NCI-H446 treated with DMSO at 0.1 percent for 48 hours (cell line): ENCODE measurements around the gene GNA12.
"Not testable (repeated sequence)": the region's sequence is repeated elsewhere in the genome, so short reads cannot be mapped to it uniquely, and the experiment has no call there.

Experiments used
- DNase-seq: peaks from one replicate; lab custom pipeline; 2025; lab: John Stamatoyannopoulos, UW

The GNA12 gene

GRCh38 chr7:2751086-2751485, 93.0 kb downstream of the GNA12 start:
- DNase-seq, result no peak

DNA sequence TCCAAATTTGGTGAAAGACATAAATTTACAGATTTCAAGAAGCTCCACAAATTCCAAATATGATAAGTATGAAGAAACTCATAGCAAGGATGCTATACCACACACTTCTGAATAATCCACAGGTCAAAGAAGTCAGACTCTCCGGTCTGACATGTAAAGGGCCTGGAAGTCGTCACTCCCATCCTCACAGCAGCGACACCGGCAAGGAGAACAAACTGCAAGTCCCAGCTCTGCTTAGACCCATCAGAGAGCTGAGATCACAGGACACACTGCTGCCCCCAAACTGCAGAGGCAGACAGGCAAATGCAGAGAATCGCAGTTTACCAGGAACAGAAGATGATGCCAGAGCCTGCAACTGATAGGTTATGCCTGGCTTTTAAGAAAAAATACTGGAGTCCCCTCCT, 94.1 kb downstream of the GNA12 start:
- no peak for DNase-seq

DNA sequence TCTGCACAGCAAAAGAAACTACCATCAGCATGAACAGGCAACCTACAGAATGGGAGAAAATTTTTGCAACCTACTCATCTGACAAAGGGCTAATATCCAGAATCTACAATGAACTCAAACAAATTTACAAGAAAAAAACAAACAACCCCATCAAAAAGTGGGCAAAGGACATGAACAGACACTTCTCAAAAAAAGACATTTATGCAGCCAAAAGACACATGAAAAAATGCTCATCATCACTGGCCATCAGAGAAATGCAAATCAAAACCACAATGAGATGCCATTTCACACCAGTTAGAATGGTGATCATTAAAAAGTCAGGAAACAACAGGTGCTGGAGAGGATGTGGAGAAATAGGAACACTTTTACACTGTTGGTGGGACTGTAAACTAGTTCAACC, 95.4 kb downstream of the GNA12 start:
- not testable (repeated sequence) for DNase-seq

- DNase-seq, result not testable (repeated sequence)
Observed at GRCh38 chr7:2743523-2744185, 100.5 kb downstream of the GNA12 start.

DNA sequence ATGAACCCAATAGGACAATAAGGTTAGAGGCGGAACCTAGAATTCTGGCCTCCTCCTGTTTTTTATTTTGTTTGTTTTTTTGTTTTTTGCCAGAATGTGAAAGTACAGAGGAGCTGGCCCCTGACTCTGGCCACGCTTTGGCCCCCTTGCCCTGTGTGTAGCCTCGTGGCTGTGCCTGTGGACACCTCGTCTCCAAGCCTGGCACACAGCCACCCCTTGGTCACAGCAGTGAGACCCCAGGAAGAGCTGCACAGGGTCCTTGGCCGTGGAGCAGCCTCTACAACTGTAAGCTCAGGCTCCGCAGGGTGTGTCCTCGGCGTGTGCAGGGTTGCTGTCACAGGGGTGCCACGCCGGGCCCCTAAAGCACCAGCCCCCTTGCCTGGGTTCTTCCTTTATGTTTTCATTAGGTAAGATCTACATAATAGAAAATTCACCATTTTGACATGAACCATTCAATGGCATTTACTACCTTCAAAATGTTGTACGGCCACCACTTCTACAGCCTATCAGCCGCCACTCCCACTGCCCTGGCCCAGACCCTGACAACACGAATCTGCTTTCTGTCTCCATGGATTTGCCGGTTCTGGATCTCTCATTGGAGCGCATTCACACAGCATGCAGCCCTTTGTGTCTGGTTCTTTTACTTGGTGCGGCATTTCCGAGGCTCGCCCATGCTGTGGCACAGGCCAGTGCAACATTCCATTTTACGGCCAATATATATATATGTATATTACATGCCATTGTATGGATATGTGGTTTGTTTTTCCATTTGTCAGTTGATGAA, 105.2 kb downstream of the GNA12 start:
- no peak for DNase-seq

- DNase-seq, result no peak
Observed at GRCh38 chr7:2737771-2738540, 106.2 kb downstream of the GNA12 start.

GRCh38 chr7:2737005-2737743, 106.9 kb downstream of the GNA12 start:
- not testable (repeated sequence) for DNase-seq

DNA sequence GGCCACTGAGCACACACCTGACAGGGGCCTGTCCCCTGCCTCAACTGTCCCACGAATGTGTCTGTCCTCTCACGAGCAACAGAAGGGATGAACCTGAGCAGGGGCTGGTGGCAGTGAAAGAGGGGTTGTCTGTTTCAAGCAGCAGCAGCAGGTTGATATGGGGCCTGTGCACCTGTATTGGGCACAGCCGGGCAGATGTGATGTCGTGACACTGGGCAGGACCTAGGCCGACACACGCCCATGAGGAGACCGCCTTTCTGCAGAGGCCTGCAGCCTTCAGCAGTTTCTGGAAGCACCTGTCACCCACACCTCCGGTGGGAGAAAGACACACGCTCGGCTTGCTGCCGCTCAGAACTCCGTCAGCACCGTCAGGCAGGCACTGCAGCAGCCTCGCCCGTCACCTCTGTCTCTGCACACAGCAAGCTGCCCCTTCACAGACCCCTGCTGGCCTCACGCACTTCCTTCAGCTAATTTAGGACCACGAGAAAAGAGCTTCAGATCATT, 107.6 kb downstream of the GNA12 start:
- no peak for DNase-seq

DNA sequence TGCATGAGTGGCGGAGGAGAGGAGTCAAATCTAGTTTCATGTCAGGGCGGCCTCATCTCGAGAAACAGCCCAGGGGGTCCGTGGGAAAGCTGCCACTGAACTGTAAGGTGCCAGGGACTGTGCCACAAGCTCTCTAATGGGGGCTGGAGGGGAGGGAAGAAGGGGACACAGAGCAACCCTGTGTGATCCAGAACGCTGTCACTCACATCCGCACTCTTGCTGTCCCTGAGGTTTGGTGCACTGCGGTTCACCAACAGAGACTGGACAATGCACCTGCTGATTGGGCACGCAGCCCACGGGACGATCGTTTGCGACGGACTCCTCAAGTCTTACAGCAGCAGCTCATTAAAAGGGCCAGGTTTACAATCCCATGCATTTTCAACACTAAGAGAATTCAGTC, 108.4 kb downstream of the GNA12 start:
- no peak for DNase-seq

DNA sequence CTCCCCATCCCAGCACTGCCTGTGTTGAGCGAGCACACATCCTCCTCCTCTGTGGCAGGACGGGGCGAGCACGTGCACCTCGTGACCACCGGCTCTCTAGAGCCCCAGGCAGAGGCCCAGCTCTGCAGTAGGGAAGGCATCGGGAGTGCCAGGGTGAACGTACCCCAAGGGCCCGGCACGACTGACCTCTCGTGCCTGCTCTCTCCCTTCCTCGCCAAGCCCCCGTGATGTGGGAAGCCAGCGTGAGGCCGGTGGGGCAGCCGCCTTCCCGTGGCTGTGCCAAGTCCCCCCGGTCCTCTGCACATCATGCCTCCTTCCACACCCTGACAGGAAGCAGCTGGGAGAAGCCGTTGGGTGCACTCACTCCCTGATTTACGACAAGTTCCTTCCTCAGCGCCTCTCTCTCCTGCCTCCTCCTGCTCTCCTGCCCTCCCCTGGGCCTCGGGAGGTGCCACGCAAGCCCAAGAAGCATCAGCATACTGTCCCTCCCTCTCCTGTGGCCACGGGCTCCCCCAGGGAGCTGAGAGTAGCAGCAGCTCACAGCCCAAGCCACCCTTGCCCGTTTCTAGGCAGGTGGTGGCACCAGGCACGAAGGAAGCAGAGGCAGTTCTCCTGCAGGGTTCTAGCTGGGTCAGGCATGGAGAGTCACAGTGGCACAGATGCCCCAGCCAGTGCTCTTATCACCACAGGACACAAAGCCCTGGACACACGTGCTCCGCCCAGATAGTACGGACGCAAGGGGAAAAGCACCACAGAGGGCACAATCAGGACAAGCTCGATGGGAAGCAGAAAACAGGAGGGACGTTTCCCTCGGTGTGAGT, 109.1 kb downstream of the GNA12 start:
- DNase-seq, result no peak

DNA sequence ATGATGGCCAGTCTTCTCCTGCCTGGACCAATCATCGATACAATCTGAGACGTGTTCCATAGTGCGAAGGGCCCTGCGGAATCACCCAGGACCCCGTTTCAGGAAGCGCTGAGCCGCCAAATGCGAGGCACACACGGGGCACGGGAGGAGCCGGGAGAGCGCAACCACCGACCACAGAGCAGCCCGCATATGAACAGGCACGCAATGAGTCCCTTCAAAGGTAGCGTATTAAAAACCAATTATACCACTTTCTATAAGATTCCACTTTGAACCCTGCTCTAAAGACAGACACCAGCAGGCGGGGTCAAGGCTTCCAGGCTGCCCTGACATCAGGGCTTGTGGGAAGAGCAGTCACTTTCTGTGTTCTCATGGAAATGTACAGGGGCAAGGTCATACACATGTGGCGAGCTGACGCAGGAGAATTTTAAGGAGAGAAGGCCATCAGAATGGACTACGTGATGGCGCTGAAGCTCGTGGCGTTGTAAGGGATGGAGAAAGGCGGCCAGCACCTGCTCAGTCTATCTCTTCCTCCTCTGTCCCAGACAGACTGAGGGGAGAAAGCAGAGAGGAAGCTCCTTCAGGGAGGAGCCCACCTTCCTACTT, 109.9 kb downstream of the GNA12 start:
- DNase-seq, result no peak

- DNase-seq, result no peak
Observed at GRCh38 chr7:2732959-2733584, 111.0 kb downstream of the GNA12 start.

GRCh38 chr7:2732388-2732787, 111.7 kb downstream of the GNA12 start:
- DNase-seq, result no peak

- DNase-seq, result no peak
Observed at GRCh38 chr7:2730846-2731770, 113.0 kb downstream of the GNA12 start.

DNA sequence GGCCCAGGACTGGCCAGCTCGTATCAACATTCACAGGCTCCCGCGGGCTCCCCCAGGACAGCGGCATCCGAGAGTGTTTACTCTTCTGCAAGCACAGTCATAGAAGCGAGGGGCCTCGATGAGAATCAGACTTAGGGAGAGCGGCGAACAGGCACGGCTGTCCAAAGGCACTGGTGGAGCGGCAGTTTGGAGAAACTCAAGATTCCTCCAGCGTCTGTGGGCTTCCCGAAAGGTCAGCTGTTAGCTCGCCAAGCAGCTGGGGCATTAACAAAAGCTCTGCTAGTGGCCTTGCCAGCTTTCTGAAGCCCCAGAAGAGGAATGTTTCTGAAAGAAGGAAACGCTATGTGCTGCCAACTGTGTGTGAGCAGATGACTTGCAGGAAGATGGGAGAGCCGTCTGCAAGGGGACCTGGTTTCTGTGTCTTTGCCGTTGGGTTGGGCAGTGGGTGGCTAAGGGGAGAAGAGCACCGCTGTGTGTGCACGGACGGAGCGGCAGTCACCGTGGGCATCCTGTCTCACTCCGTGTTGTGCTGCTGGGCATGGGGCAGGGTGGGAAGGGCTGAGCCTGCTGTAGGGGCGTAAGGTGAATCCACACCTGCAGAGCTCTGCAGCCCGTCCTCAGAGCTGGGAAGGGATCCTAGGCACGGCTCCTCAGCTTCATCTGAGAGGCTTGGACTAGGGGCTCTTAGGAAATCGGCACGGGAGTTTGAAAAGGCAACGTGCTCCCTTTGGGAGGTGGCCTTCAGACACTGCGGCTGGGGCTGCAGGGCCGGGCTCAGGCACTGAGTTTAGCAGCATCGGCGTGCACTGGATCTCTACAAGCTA, 114.0 kb downstream of the GNA12 start:
- DNase-seq, result no peak

DNA sequence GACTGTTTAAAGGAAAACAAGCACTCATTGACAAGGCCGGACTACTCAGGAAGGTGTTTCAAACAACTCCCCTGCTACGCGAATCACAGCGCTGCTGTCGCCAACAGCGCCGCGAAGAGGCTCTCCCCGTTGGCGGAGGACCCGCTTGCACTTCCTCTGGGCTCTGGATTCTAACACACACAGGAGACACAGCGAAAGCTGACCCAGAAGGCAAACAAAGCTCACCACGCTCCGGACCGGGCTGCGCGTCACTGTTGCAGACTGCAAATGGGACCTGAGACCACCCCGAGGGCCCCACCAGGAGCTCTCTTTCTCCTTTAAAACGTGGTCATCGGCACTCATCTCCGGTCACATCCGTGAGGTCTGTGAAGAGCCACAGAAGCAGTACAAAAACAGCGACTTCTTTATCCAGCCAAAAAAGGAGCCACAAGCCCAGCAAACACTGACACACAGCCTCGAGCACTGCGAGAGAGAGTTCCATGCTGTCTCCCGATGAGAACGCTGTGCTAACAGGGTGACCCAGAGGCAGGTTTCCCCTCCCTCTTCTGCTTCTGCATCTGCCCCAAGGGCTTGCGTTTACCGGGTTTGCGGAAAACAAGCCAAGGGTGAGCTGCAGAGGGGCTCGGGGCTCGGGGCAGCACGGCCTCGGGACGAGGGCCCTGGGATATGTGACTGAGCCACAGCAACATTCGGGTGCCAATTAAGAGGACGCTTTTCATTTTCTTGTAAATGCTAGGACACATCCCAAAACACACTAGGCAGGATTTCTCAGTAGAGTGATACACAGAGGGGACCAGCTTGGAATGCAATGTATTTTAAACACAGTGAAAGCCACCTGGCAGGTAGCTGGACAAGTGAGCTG, 114.8 kb downstream of the GNA12 start:
- no peak for DNase-seq
